Adrenal gland (tissue), 5 donors: ENCODE data around the gene CDH5.

Experiments
- CTCF ChIP-seq, 6 experiments: fragments of 450-650 bp in 4 of 6; fragments of 200-600 bp in 2 of 6; sonication (generic) in 1 of 6; IDR thresholded peaks; 1 replicate in 5 of 6; 2 replicates in 1 of 6; pipeline versions ENCODE4 v1.5.1 to v1.8.0; 2016 to 2021; ENCODE audit warnings: antibody characterized with exemption in 6 of 6, mild to moderate bottlenecking in 2 of 6, moderate library complexity in 1 of 6
- POLR2A ChIP-seq, 2 donors: fragments of 450-650 bp; IDR thresholded peaks; one replicate each; pipeline ENCODE4 v1.6.1; 2017; ENCODE audit warnings: antibody characterized with exemption in 2 of 2, mild to moderate bottlenecking in 2 of 2, moderate library complexity in 1 of 2
- donor health status: DM: no; HTN: no; CAD: no.

- TF ChIP-seq CTCF (IDR thresholded peaks at IDR 0.05) (no peak), POLR2A (IDR thresholded peaks at IDR 0.05) (no peak)
These were observed 25.5 kb downstream of the CDH5 start for GRCh38 chr16:66391726-66392670.
